PC-3 (cell line): ENCODE measurements around the gene SYNJ1.

Experiments
- CTCF ChIP-seq: fragments of 300-600 bp; sonication (generic); conservative IDR thresholded peaks from 2 replicates; pipeline ENCODE4 v1.5.1; 2017; ENCODE audit warnings: antibody characterized with exemption, low read depth, mild to moderate bottlenecking, low read length
- EZH2 ChIP-seq: fragments of 300-600 bp; sonication (generic); IDR thresholded peaks from one replicate; pipeline ENCODE4 v1.6.1; 2017; ENCODE audit warnings: antibody characterized with exemption, mild to moderate bottlenecking, low read length; ENCODE audit not compliant: unreplicated experiment
- EZH2phosphoT487 ChIP-seq: fragments of 300-600 bp; sonication (generic); IDR thresholded peaks from 2 replicates; pipeline ENCODE4 v1.6.1; 2018; ENCODE audit warnings: mild to moderate bottlenecking, antibody characterized with exemption, low read length, borderline replicate concordance

- TF ChIP-seq CTCF (no peak), EZH2phosphoT487 (no peak), EZH2 (no peak)
Observed at GRCh38 chr21:32732544-32732943, 4.7 kb upstream of the SYNJ1 start.
